GM19324 (cell line): ENCODE data around the gene CFC1B.
"Not testable (repeated sequence)": the region's sequence is repeated elsewhere in the genome, so short reads cannot be mapped to it uniquely, and the experiment has no call there.

Experiments
- ATAC-seq: cut with Tn5 transposase; IDR thresholded peaks from one replicate; pipeline ENCODE4 v1.9.1; 2021; ENCODE audit warnings: mild to moderate bottlenecking, moderate library complexity; ENCODE audit not compliant: unreplicated experiment, low FRiP score

Gene CFC1B

DNA sequence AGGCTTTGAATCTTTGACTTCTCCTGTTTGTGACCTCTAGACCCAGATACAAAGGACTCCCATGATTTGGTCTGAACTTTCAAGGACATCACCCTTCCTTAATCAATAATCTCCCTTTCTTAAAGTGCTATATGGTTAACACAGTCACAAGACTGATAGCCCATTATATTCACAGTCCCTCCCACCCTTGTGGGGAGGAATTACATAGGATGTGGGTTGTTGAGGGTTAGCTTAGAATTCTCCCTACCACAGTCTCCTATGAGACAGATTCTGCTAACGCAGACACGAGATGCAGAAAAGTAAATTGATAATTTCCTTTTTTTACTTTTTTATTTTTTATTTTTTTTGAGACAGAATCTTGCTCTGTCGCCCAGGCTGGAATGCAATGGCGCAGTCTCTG, 33.2 kb downstream of the CFC1B start:
- not testable (repeated sequence) for ATAC-seq

DNA sequence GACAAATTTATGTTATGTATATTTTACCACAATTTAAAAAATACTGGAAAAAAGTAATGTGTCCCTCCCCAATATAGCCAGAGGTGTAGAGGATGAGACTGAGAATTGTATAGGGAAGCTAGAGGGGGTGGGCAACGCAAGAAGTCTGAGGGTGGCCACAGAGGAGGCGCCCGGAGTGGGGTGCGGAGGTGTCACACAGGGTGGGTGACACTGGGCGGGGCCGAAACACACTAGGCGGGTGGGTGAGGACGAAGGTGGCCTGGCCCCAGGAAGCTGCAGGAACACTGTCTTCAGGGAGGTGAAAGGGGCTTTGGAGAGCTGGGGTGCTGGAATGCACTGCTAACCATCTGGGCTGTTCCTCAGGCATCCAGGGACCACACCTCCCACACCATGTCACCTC, 35.4 kb downstream of the CFC1B start:
- ATAC-seq: not testable (repeated sequence)

DNA sequence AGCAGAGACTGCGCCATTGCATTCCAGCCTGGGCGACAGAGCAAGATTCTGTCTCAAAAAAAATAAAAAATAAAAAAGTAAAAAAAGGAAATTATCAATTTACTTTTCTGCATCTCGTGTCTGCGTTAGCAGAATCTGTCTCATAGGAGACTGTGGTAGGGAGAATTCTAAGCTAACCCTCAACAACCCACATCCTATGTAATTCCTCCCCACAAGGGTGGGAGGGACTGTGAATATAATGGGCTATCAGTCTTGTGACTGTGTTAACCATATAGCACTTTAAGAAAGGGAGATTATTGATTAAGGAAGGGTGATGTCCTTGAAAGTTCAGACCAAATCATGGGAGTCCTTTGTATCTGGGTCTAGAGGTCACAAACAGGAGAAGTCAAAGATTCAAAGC, 45.1 kb downstream of the CFC1B start:
- ATAC-seq: not testable (repeated sequence)

DNA sequence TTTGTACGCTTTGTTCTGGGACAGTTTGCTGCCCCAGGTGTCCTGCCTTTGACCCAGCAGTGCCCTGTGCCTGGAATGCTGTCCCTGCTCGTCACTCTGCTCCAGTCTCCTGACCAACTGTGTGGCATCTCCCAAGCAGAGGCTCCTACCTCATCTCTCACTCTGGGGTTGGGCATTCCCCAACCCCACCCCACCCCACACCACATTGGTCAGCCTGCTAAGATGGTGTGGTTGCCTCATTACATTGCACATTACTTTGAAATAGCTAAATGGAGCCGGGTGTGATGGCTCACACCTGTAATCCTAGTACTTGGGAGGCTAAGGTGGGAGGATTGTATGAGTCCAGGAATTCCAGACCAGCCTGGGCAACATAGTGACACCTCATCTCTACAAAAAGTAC, 50.9 kb downstream of the CFC1B start:
- not testable (repeated sequence) for ATAC-seq

DNA sequence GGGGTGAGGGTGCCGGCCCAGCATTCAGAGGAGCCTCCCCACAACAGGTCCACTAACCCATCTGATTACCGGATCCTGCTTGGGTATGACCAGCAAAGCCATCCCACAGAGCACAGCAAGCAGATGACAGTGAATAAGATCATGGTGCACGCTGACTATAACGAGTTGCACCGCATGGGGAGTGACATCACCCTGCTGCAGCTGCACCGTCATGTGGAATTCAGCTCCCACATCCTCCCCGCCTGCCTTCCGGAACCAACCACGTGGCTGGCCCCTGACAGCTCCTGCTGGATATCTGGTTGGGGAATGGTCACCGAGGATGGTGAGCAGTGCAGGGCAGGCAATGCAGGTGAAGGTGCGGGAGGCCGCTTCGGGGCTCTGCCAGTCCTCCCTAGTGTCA, 53.2 kb downstream of the CFC1B start:
- ATAC-seq: not testable (repeated sequence)

DNA sequence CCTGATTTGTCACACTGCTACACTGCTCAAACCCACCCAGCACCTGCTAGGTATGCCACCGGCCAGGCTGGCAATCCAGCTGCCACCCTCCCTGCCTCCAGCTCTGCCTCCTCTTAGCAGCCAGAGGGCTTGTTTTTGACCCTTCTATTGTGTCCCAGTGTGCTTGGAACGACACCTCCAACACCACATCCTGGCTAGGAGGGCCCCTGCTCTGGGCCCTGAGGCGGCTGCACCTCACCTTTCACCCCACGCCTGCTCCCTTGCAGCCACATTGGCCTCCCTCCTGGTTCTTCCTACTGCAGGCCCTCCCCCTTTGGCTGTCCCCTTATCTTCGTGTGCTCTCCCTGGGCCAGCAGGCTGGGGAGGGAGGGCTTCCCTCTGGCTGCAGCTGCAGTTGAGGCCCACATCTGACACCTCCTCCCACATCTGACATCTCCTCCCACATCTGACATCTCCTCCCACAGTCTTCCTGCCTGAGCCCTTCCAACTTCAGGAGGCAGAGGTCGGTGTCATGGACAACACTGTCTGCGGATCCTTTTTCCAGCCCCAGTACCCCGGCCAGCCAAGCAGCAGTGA, 55.3 kb downstream of the CFC1B start:
- ATAC-seq: not testable (repeated sequence)

DNA sequence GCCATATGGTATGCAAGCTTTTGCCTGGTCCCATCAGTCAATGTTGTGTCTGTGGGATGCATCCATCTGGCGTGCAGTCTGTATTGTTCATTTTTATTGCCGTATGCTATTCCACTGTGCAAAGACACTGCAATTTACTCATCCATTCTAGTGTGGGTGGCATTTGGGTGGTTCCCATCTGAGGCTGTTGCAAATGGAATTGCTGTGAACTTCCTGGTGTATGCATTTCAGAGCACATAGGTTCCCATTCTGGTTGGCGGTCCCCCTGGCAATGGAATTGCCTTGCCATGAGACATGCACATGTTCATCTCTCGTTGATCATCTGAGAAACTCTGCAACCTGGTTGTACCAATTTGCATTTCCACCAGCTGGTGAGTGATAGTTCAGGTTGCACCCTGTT, 56.5 kb downstream of the CFC1B start:
- not testable (repeated sequence) for ATAC-seq
